HuH-7 (cell line): Measurements from ENCODE around the gene OR5H6.
"Not testable (repeated sequence)": the region's sequence is repeated elsewhere in the genome, so short reads cannot be mapped to it uniquely, and the experiment has no call there.

ENCODE experiments used
- DNase-seq: peaks from one replicate; pipeline ENCODE4 v3.0.0; 2011; ENCODE audit warnings: low spot score

OR5H6 gene

DNA sequence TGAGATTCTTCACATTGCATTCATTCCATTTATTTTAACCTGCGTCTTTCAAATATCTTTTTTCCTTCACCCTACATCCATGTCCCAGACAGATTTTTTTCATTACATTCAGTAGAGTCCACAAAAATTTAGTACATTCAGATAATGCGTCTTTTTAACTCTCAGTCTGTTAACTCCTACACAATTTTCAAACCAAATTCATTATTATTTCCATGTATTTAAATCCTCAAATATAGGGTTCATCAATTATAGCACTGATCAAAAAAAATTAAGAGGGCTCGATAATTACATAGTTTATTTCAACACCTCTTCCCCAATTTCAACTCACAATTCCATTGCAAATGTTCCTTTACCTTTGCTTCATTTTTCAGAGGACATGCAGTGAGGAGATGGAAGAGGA is at the start of gene OR5H6:
Gene OR5H6, plus strand, starts transcription at position 301 of the 400 bp plus-strand sequence. Its CDS starts 89 bp downstream, at position 390.
- DNase-seq: no peak

DNA sequence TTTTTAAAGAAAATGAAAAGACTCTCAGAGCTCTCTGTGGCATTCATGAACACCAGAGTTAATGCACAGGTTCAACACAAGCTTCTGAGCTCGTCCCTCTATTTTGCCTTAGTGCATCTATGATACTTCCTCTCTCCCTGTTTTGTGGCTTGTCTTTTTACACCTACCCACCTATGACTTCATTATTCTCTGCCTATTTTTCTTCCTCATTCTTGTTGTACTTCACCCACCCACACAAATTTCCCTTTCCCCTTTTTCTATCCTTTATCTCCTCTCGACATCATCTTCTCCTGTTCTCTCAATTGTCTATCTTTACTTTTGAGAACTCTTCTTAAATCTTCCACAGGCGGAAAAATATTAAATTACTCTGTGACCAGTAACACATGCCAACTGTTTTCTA is 49.0 kb upstream of the OR5H6 start:
- DNase-seq: no peak

DNA sequence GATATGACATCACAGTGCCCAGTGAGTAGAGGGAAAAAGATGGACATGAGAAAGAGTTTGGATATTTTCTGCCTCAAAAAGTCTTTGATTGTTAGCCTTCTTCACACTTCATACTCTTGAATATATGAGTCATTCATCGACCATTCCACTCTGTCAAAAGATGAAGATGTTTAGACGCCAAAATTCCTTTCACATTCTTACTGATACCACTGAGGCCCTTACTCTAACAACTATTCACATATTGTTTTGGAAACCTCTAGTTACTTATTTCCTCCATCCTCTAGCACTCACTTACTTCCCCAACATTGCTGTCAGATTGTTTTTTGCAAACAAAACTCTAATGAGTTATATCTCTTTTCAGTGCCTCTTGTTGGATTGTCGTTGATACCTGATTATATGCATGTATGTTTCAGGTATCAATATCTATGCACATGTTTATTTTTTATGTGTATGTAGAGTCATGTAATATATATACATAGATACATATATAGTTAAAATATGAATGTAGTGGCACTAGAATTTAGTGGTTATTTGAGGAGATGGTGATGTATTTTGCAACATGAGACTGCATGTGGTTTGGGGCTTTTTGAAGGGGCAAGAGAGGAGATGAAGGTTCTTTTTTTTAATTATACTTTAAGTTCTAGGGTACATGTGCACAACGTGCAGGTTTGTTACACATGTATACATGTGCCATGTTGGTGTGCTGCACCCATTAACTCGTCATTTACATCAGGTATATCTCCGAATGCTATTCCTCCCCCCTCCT is 40.0 kb upstream of the OR5H6 start:
- DNase-seq: no peak

DNA sequence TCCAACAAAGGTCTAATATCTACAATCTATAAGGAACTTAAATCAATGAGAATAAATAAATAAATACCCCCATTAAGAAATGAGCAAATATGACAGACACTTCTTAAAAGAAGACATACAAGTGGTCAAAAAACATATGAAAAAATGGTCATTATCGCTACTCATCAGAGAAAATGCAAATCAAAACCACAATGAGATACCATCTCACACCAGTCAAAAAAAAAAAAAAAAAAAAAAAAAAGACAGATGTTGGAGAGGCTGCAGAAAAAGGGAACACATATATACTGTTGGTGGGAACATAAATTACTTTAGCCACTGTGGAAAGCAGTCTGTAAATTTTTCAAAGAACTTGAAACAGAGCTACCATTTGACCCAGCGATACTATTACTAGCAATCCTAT is 31.6 kb upstream of the OR5H6 start:
- DNase-seq: no peak

DNA sequence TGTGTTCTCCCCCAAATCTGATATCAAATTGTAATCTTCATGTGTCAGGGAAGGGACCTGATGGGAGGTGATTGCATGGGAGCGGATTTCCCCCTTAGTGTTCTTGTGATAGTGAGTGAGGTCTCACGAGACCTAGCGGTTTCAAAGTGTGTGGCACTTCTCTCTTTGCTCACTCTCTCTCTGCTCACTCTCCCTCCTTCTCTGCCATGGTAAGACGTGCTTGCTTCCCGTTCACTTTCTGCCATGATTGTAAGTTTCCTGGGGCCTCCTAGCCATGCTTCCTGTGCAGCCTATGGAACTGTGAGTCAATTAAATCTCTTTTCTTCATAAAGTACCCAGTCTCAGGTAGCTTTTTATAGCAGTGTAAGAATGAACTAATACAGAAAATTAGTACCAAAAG is 30.6 kb upstream of the OR5H6 start:
- no peak for DNase-seq

DNA sequence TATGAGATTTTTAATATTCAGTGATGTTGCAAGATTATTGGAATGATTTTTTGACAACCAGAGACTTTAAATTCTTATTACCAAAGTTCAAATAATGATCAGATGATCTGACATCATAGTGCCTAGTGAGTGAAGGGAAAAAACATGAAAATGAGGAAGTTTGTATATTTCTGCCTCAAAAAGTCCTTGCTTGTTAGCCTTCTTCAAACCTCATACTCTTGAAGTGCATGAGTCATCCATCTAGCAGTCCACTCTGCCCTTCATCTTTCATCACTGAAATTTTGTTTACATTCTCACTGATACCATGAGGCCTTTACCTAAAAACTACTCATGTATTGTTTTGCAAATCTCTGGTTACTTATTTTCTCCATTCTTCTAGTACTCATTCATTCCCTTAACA is 23.9 kb upstream of the OR5H6 start:
- no peak for DNase-seq

DNA sequence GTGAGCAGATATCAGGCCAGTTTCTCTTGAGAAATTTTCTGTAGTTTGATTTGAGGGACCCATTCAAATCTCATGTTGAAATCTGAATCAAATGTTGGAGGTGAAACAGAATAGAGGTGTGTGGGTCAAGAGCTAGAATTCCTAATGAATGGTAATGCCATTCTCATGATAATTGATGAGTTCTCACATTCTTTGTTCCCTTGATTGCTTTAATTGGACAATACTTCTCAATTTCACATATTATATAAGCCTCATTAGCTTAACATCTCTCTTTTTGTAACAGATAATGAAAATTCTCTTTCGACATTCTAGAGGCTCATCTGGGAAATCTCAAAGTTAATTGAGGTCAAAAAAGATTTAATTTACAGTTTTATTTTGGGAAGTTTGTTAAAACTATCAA is 21.9 kb upstream of the OR5H6 start:
- no peak for DNase-seq

DNA sequence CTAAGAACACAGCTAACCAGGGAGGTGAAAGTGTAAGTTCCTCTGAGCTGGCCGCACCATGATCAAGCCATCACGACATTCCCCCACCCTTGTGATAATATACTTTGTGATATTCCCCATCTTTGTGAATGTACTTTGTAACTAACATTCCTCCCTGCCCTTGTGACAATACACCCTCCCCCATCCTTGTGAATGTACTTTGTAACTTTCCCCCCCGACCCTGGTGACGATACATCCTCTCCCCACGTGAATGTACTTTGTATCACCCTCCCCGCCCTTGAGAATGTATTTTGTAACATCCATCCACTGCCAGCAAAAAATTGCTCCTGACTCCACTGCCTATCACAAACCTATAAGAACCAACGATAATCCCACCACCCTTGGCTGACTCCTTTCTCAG is 20.2 kb upstream of the OR5H6 start:
- DNase-seq: no peak

DNA sequence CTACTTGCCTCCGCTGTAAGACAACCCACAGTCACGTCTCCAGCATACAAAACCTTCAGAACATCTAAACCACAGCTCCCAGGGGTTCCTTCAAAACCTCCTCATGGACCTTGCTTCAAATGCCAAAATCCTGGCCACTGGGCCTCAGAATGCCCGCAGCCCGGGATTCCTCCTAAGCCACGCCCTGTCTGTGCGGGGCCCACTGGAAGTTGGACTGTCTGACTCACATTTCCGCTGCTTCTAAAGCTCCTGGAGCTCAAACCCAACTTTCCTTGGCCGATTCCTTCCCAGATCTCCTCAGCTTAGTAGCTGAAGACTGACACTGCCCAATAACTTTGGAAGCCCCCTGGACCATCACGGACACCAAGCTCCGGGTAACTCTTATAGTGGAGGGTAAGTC is 17.9 kb upstream of the OR5H6 start:
- DNase-seq: no peak

DNA sequence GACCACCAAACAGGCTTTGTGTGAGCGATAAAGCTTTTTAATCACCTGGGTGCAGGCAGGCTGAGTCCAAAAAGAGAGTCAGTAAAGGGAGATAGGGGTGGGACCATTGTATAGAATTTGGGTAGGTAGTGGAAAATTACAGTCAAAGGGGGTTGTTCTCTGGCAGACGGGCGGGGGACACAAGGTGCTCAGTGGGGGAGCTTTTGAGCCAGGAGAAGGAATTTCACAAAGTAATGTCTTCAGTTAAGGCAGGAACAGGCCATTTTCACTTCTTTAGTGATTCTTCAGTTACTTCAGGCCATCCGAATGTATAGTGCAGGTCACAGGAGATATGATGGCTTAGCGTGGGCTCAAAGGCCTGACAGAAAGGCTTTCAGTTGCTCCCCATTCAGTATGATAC is 8.0 kb upstream of the OR5H6 start:
- not testable (repeated sequence) for DNase-seq

DNA sequence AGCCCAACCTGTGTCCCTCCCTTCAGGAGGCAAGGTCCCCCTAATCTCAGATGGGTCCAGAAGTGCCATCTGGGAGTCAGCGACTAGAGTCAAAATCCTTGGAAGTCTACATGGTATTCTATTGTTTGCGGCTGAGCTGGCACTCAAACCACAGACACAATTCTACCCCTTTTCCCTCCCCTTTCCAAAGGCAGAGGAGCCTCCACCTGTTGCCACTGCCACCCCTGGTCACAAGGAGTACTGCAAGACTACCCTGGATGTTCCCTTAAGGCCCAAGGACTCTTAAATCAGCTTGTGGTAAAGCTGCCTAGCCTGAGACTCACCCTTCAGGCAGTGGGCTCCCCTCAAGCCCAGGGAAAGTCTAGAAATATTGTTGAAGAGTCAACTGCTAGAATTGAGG is 4.3 kb upstream of the OR5H6 start:
- peak; percentile 19 for DNase-seq

DNA sequence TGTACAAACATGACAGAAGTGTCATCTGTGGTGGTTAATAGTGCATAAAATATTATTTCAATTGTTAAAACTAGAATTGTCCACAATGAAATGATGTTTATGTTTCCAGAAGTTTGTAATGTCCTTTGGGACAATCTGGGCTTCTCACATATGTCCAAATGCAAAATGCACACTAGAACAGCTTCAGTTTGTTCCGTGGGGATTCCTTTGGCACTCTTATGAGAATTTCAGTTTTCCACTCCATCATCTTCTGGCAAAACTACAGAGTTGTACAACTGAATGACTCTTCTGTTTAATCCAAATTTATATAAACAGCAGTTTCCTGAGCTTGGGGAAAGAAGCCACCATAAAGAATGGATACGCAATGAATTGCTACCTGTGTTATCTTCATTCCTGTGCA is 2.0 kb upstream of the OR5H6 start:
- no peak for DNase-seq

DNA sequence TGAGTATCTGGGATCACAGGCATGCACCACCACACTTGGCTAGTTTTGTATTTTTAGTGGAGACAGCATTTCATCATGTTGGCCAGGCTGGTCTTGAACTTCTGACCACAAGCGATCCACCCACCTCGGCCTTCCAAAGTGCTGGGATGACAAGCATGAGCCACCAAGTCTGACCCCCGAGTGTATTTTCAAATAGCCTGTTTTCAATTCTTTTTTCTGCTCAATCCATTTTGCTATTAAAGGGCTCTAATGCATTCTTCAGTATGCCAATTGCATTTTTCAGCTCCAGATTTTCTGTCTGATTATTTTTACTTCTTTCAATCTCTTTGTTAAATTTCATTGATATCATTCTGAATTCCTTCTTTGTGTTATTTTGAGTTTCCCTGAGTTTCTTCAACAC is 5.8 kb downstream of the OR5H6 start:
- DNase-seq: no peak

DNA sequence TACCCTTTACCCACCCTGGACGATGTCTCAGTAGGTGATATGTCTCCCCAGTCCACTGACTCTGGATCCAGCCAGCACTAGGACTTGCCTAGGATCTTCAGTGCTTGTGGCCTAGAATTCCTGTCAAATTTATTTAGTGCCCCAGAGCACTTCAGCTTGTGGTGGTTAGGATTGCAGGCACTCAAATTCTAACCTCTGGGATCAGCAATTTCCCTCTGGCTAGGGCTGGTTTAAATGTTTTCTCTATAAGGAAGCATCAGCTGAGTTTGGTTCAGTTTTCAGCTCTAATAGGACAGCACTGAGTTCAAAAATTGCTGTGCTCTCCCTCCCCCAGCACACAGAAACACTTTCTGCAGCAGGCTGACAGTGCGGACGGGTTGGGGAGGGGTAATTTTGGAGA is 8.1 kb downstream of the OR5H6 start:
- no peak for DNase-seq

DNA sequence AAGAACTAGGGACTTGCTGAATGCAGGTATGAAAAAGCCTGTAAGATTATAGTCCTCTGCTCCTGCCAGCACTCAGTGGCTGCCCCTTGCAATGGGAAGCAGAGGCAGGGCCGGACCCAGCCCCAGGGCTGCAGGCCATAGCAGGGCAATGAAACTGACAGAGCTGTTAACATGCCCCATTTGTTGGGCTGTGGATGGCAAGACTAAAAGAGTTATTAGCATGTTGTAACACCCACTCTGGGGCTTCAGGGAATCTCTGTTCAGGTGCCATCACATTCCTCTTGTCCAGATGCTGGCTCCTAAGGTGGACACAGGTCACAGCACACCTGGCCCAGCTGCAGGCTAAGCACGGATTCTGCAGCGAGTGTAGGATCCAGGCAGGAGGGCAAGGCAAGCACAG is 10.9 kb downstream of the OR5H6 start:
- DNase-seq: no peak

DNA sequence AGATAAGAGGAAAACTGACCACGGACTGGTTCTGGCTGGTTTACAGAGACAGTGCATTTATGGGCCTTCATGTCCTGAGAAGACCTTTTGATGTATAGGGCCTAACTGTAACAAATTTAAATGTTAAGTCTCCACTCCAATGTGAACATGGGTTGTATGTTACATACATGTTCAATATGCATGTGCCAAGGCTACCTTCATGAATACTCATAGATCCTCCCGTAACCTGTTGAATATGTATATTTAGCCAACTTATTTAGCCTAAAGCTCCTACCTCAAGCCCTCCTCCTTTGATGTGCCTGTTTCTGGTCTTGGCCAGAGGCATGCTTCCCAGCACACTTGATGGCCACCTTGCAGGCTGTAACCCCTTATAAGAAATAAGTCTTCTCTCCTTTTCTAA is 18.2 kb downstream of the OR5H6 start, which contains the start of gene OR5H2:
Gene OR5H2, plus strand, starts transcription at position 301 of the 400 bp plus-strand sequence. CDS start 398 bp downstream, outside the sequence.
- DNase-seq: no peak

DNA sequence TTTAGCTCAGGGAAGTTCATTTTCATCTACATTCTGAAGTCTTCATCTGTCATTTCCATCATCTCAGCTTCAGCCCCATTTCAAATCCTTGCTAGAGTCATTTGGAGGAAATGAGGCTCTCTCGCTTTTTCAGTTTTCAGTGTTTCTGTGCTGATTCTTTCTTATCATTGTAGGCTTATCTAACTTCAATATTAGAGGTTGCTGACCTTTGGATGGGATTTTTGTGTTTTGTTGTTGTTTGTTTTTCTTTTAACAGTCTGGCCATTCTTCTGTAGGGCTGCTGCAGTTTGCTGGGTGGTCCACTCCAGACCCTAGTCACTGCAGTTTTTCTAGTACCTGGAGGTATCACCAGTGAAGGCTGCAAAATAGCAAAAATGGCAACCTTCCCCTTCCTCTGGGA is 26.9 kb downstream of the OR5H6 start:
- DNase-seq: no peak

DNA sequence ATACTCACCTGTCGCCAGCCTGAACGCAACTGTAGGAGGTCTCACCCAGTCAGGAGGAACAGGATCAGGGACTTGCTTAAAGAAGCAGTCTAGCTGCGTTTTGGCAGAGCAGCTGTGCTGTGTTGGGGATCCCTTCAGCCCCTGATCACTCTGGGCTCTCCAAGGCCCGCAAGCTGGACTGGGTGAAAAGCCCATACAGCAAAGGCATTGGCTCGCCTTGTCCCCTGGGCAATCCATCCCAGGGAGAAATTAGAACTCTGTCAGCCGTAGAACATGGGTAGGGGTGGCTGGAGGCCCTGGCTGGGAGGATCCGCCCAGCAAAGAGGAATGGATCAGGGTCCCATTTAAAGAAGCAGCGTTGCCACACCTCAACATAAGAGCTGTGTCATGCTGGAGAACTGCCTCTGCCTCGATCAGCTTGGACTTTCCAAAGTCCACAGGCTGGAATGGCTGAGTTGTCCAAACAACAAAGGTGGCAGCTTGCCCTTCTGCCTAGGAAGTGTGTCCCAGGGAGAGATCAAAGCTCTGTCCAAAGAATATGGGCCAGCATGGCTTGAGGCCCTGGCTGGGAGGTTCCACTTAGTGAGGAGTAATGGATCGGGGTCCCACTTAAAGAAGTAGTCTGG is 27.4 kb downstream of the OR5H6 start:
- DNase-seq: no peak
